ENCODE measurements around the gene ELFN1.

Gene ELFN1

DNA sequence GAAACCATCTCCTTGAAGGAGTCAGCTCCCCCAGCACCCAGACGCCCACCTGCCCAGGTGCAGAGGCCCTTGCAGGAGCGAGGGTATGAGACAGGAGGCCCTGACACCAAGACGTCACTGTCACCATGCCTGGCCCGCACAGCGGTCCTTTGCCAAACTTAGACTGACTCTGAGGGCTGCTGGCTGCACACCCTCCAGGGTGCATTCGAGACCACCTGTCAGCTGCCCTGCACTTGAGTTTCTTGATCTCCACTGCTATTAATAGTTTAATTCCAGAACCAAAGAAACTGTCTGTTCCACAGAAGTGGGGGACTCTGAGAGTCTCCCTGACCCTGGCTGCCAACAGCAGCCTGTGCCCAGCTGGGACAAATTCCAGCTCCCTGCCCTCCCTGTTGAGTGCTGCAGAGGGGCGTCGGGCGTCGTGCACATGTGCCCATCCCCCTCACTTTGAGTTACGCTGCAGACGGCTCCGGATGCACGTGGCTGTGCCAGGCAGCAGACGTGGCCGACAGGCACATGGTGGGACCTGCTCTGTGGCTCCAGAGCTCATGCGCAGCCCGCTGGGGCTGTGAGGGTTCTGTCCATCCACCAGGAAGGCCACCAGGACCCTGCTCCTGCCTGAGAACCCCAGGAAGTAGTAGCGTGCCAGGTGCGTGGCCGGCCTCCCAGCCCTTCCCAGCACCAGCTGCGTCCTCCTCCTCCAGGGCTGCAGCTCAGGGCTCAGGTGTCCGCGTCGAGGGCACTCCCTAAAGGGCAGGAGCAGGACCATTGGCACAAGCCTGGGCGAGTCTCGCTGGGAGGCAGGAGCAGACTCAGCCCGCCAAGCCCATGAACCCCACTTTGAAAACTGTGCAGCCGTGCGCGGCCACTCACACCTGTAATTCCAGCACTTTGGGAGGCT lies 24.8 kb downstream of the ELFN1 start:
- DNase-seq (ENCODE audit: low read depth): no peak

DNA sequence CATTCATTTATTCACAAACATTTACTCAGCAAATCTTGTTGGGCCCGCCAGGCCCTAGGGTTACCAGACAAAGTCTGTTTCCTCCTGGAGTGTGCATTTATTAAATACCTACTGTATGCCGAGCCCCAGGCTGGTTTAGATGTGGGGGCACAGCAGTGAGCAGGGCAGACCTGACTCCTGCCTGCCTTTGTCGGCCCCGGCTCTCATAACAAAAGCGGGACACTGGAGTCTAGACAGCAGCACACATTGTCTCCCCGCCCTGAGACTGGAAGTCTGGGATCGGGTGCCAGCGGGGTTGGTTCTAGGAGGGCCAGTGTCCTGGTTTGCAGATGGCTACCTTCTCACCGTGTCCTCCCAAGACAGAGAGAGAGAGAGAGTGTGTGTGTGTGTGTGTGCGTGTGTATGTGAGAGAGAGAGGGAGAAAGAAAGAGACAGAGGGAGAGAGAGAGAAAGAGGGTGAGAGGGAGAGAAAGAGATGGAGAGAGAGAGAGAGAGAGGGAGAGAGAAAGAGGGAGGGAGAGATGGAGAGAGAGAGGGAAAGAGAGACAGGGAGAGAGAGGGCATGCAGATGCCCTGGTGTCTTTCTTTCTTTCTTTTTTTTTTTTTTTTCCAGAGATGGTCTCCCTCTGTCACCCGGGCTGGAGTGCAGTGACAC lies 25.9 kb downstream of the ELFN1 start:
- no peak for DNase-seq (ENCODE audit: low read depth)

DNA sequence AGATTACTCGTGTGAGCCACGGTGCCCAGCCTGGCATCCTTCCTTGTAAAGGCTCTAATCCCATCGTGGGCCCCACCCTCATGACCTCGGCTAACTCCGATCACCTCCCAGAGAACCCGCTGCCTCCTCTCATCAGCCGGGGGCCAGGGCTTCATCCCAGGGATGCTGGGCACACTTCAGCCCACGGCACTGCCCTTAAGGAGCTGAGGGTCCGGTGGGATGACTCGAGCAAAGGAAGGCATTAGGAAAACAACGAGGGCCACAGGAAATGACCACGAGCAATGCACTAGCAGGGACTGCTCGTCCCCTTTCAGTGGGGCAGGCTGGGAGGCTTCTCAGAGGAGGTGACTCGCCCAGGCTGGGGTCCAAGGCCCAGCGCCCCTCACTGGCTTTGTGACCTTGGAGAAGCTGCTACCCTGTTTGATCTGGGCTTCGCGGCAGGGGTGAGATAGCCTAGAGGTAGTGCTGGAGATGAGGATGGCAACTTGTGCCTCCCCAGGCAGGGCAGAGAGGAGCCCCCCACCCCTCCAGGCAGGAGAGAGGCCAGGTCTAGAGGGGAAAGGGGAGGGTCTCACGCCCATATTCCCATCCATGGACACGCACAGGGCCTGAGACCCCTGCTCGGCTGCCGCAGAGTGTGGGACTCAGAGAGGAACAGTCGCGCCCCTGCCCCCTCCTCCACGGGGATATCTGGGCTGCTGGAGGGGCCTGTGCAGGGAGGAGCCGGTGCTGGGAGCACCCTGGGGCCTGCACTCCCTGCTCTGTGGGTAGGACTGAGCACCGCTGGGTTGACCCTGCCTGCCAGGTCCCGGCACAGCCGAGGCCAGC lies 26.8 kb downstream of the ELFN1 start:
- no peak for DNase-seq (ENCODE audit: low read depth)

DNA sequence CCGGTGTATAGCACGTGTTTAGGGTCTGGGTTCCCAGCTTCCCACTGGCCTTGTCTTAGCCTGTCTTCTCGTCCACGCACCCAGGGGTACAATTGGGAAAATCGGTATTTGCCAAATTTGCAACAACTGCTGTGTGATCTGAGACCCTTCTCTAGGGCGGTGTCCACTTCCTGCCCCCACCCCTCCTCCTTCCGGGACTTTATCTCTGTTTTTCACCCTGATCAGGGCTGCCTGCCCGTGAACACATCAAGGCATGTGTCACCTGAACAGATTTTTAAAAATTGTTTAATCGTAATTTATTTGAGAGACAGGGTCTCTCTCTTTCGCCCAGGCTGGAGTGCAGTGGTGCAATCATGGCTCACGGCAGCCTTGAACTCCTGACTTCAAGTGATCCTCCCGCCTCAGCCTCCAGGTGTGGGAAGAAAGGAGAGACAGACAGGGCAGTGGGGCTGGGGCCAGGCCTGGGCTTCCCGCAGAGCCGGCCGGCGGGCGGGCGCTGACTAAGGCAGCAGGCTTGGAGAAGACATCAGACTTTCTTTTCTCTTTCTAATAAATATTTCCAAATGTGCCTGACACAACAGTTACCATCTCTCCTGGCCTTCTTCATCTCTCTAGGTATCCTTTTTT lies 27.5 kb downstream of the ELFN1 start:
- DNase-seq (ENCODE audit: low read depth): no peak

DNA sequence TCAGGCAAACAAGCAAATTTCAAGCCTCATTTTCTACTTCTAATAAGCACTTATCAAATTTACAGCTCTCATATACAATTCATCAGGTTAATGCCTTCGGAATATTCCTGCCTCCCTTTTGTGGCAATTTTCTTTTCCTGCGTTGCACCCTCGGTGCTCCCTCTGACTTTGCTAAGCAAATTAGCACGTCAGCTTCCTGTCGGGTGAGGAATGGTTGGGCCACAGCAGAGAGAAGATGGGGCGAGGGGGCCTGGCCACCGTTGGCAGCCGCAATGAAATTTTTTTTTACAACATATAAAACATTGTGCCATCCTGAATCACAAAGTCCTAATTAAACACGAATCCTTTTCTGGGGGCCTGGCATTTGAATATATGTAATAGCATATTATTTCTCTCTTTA lies 28.1 kb downstream of the ELFN1 start:
- DNase-seq (ENCODE audit: low read depth): no peak

DNA sequence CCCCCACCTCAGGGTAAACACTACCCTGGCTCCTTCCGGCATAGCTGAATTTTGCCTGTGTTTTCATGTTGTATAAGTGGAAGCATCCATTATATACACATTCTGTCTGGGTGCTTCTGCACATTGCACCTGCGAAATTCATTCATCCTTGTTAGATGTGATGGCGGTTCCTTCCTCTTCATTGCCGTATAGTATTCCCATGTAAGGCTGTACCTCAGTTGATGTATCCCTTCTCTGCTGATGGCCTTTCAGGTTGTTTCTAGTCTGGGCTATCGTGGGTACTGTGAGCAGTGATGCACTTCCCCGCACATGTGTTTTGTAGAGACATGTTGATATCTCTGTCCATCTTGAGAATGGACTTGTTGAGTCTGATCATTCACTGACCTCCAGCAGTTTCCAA lies 28.9 kb downstream of the ELFN1 start:
- DNase-seq (ENCODE audit: low read depth): no peak

DNA sequence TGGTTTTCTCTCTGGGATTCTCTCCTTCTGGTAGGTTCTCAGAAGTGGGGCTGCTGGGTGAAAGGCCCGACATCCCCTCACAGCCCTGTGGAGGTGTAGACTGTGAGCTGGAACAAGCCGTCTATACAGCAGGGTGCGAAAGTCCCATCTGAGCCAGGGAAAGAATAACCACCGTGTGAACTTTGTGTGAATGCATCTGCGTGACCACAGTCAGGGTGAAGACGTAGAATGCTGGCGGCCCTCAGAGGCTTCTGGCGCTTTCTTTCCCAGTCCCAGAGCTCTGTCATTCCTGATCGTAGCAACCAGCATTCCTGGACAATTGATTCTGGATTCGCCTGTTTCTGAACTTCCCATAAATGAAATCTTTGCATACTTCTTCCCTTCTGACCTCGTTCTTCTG lies 30.0 kb downstream of the ELFN1 start:
- DNase-seq (ENCODE audit: low read depth): no peak

DNA sequence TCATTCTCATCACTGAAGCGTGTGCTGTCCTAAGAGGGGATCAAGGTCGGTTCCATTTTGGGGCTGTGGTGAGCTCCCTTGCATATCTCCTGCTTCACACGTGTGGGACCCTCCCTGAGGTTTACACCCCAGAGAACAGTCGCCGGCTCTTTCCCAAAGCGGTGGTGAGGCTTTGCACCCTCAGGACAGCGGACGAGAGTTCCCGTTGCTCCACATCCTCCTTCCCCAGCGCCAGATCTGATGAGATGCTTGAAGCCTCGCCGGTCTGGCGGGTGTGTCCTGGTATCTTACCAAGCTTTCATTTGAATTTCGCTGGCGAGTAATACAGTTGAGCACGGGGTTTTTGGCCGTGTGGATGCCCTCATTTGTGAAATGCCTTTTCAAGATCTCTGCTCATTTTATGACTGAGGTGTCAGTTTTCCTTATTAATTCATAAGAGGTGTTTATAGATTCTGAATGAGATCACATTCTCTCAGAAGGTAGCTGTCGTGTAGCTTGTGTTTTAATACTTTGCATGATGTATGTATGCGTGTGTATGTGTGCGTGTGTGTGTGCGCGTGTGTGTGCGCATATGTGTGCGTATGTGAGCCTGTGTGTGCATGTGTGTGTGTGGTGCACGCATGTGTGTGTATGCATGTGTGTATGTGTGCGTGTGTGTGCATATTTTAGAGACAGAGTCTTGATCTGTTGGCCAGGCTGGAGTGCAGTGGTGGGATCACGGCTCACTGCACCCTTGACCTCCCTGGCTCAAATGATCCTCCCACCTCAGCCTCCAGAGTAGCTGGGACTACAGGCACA lies 30.7 kb downstream of the ELFN1 start:
- DNase-seq (ENCODE audit: low read depth): no peak

DNA sequence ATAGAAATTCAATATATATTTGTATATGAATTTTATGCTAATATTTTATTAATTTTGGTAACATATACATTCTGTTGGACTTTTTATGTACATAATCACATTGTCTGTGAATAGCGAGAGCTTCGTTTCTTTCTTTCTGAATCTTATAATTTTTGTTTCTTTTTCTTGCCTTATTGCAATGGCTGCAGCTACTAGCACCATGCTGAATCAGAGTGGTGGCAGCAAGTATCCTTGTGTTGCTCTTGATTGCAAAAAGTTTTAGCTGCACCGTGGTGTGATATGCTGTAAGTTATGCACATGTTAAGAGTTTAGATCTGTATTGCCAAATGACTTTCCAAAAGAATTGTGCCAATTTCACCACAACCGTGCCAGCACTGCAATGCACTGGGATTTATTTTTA lies 32.6 kb downstream of the ELFN1 start:
- DNase-seq (ENCODE audit: low read depth): no peak

DNA sequence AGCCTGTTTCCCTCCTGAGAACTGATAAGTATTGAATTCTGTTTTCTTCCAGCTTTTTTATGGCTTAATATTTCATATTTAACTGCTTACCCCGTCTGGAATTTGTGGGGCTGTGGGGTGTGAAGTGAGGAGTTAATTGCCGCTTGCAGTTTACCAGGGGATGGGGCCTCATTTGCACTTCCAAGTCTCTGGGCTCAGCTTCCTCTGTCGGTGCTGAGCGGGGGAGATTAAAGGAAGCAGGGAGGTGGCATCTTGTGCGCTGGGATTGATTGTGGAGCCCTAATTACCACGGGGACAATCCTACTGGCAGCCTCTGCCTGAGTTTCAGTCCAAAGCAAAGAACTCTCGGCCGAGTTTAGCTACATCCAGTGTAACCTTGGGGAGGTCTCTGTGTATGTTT lies 33.4 kb downstream of the ELFN1 start:
- no peak for DNase-seq (ENCODE audit: low read depth)

DNA sequence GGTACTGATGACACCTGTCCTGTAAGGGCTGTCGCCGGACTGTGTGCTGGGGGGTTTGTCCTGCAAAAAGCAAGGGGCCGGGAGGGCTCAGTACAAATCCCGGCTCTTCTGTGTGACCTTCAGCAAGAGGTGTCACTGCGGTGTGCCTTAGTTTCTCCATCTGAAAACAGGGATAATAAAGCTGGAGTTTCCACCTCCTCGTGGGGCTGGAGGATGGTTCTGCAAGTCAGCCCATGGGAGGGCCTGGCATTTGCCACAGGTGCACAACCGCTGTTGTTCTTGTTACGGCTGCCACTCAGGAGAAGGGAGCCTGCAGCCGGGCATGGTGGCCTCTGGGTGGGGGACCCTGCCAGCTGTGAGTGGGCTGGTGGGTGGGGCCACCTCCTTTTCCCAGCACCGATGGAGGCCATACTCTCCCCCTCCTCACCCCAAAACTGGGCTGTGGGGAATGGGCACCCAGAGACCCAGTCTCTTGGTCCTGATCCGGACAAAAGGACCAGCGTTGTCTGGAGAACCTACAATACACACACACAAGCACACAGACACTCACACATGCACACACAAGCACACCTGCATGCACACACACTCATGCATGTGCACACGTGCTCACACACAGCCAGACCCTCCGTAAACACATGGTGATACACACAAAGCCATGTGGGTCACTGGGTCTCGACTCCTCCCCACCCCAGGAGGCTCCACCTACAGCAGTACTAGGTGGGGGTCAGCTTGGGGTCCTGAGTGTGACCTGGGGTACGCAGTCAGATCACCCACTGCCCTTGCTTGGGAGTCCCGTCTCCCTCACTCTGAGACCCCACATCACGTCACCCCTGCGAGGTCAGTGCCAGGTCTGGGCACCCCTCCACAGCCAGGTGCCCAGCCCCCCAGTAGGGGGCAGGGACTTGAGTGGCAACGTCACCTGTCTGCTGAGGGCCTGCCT lies 34.1 kb downstream of the ELFN1 start:
- no peak for DNase-seq (ENCODE audit: low read depth)

DNA sequence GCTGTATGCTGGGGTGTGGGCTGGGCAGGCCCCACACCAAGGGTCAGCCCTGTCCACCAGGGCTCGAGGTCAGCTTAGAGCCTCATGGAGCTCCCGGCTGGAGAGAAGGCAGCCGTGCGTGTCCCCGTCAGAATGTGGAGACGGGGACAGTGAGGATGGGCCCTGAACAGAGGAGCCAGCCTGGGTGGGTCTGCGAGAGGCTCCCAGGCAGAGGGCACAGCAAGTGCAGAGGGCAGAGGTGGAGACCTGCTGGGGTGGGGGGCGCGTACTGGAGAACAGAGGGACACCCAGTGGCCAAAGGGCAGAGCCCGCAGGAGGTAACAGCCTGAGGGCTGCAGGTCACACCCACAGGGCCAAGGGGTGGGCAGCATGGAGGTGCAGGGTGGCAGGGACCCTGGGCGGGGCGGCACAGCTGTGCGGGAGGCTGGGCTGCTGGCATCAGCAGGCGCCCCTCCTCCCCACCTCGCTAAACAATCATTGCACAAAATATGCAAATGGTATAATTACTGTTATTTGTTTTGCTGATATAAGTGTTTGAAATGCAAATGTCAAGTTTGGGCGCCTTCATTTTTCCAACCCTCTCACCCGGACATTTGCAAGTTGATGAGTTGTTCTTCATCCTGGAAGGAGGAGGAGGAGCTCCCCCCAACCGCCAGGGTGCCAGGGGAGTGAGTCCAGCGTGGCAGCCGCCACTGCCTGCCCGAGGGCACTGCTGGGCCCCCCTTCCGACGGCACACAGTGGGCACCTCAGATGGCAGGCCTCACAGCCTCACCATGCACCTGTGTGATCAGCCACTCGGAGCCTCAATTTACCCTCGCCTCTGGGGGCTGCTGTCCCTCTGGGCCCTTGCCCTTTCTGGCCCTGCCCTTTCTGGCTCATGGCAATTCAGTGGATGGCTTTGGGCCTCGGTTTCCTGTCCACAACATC lies 35.0 kb downstream of the ELFN1 start:
- DNase-seq (ENCODE audit: low read depth): no peak

DNA sequence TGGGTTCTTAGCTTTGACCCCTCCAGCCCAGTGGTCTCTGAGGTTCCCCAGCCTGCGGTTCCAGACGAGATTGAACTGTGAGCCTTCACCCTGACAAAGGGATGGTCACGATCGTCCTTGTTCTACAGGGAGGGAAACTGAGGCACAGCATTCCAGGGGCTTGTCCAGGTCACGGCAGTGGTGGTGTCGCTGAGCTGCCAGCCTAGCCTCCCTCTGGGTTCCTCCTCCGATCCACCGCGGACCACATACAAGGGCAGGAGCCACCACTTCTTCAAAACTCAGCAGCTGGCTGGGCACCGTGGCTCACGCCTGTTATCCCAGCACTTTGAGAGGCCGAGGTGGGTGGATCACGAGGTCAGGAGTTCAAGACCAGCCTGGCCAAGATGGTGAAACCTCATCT lies 35.8 kb downstream of the ELFN1 start:
- no peak for DNase-seq (ENCODE audit: low read depth)

DNA sequence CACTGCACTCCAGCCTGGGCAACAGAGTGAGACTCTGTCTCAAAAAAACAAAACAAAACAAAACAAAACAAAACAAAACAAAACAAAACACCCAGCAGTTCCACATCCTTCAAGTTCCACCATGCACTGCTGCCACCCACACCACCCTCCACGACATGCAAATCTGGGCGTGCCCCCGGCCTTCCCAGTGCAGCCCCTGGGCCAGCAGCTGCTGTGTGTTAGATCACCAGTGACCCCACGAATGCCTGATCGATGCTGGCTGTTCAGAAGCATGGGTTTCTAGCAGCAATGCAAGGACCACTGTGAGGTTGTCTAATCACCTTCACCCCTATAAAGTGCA lies 36.3 kb downstream of the ELFN1 start:
- DNase-seq (ENCODE audit: low read depth): no peak

DNA sequence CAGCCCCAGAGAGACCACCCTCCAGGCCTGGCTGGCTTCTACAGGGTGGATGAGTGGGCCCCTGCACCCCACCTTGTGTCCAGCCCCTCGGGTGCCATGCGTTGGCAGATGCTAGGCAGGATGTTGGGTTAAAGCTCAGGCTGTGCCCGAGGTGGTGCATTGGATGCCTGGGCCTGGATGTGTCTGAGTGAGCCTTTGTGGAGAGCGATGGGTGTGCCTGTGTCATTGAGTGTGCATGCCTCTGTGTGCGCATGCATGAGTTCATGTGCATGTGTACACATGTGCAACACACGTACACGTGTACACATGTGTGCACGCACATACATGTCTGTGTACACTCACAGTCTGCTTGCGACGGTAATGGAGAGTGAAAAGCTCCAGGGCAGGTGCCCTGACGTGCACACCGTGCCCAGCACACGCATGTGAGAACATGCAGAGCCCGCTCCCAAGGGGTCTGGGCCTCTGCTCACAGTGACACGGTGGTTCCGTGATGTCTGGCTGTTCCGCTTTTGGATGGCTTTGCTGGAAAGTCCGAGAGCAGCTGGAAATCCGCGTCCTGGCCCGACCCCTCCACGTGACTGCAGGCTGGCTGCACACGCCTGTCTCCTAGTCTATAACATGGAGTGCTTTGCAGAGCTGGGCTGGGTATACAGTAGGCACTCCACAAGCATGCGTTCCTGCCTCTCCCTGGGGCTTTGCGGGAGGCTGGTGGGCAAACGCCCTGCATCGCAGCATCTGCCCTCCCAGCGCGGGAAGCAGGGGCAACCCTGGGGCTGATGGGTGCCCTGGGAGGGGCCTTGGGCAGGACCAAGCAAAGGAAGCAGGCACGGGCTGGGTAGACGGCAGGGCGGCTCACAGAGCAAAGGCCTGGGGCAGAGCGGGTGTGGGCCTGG lies 36.9 kb downstream of the ELFN1 start:
- no peak for DNase-seq (ENCODE audit: low read depth)

DNA sequence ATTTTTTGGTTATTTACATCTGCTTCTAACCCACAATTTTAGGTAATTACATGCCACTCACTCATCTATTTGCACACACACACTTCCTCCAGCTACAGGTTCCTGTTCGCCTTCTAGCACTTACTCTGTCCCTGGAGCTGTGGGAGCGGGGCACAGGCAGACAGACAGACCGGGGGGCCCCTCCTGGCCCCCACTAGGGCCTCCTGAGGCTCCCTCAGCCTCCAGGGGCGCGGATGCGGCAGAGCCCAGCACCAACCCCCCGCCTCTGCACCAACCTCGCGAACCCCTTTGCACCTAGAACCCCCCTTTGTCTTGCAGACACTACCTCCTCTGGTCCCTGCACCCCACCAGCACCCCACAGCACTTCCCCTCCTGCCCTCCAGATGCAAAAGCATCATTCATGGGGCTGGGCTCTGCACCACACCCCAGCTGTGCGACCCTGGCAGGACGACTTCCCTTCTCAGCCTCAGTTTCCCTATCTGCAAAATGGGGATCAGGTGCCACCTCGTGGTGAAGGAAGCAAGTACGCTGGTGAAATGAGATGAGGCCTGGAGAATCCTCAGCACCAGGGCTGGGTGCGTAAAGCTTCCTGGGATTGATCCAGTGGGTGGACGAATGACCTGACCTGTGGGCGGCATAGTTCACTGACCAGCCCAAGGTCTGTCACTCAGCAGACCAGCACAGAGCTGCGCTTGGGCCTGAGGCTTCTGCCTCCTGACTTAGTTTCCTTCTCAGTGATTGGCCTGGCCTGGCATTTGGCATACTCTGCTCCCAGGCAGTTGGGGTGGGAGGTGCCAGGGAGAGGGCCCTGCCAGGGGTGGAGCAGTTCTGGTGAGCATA lies 37.9 kb downstream of the ELFN1 start:
- no peak for DNase-seq (ENCODE audit: low read depth)

DNA sequence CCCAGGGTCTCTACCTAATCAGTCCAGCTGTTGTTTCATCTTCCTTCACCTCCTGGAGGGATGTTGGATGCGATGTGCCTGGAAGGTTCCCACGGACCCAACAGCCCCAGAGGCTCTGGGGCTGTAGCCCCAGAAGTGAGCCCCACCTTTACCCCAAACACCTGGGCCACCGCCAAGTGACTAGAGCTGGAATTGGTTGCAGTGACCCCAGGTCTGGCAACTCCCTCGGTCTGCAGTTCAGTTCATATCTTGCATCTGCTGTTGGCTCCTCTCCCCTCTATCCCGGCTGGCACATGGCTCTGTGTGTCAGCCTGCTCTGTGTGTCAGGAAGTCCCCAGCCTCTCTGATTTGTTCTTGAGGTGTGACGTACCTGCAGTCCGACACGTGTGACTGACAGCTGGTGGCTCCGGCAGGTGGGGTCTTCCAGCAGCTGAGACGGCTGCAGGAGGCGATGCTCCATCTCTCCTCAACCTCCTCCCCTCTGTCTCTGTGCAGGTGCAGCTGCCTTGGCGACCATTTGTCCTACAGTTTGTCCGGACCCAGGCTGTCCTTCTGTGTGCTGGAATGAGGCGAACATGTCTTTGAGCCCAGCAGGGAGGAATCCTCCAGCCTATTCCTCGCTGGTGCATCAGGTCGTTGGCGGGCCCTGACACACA lies 38.6 kb downstream of the ELFN1 start:
- DNase-seq (ENCODE audit: low read depth): no peak
